AG04450 (cell line): ENCODE results near the gene DYRK4. TPM values are rescaled to one million over a fixed set of nuclear protein-coding genes. Genes with fewer than 3 reads are reported as not detected.

Source experiments
- CTCF ChIA-PET: fragments of 300-600, 350-600 bp; formaldehyde crosslinking; extraction: SDS; loops from one replicate; lab custom pipeline; 2022; ENCODE audit warnings: antibody characterized with exemption, inconsistent platforms; lab: Charles Lee
- POLR2A ChIA-PET: fragments of 350-600 bp; formaldehyde crosslinking; extraction: SDS; loops from one replicate; lab custom pipeline; 2021; ENCODE audit warnings: antibody characterized with exemption, inconsistent platforms; lab: Yijun Ruan, JAX
- DNase-seq: peaks from one replicate; pipeline ENCODE4 v3.0.0-alpha.2; 2011; ENCODE audit warnings: low read depth, low spot score
- H3K27ac ChIP-seq: one replicate; pipeline ENCODE4 v1.5.1; 2012; ENCODE audit warnings: low read depth, low read length, control low read depth
- H3K27me3 ChIP-seq: one replicate; pipeline ENCODE4 v1.6.0; 2012; ENCODE audit warnings: low read length; ENCODE audit not compliant: control insufficient read depth, insufficient read depth
- H3K4me3 ChIP-seq: 2 replicates; pipeline ENCODE4 v1.5.1; 2011; ENCODE audit warnings: mild to moderate bottlenecking, low read depth, low read length, control low read depth
- H3K9me3 ChIP-seq: 2 replicates; pipeline ENCODE4 v1.5.1; 2012; ENCODE audit warnings: low read length; ENCODE audit not compliant: control insufficient read depth, insufficient read depth
- CTCF ChIP-seq: IDR thresholded peaks from 2 replicates; pipeline ENCODE4 v1.5.1; 2011; ENCODE audit warnings: low read depth, low read length, control low read depth, inconsistent platforms
- polyA plus RNA-seq: library from polyadenylated mRNA; depleted of rRNA; stranded (reverse); fragments of >200 nt; gene quantifications from 2 replicates; pipeline ENCODE4 v1.2.3, GENCODE V29; 2011

DYRK4 gene
- polyA plus RNA-seq, 1 experiment, result 71.9 TPM

GRCh38 chr12:4569261-4569660 lies 7.3 kb downstream of the DYRK4 start:
- ChIA-PET CTCF (no interaction called here), POLR2A (no interaction called here)
- no peak for TF ChIP-seq CTCF
- Histone ChIP-seq H3K27me3 (no peaks in the 10 kb centered on the region), H3K27ac (no peak overlapping the region), H3K9me3 (no peaks in the 10 kb centered on the region), H3K4me3 (no peak overlapping the region)
- no peak for DNase-seq

- no peak for TF ChIP-seq CTCF
- Histone ChIP-seq H3K27ac (no peak overlapping the region), H3K9me3 (no peaks in the 10 kb centered on the region), H3K4me3 (no peak overlapping the region), H3K27me3 (no peaks in the 10 kb centered on the region)
- DNase-seq, result no peak
- CTCF ChIA-PET, result no interaction called here
- POLR2A ChIA-PET, result no interaction called here
Measured at GRCh38 chr12:4572680-4573079, 10.7 kb downstream of the DYRK4 start.

GRCh38 chr12:4579305-4580102 lies 17.5 kb downstream of the DYRK4 start:
- Histone ChIP-seq H3K27me3 (peaks cover 3% of the 10 kb centered on the region), H3K9me3 (no peaks in the 10 kb centered on the region), H3K4me3 (no peak overlapping the region), H3K27ac (no peak overlapping the region)
- ChIA-PET CTCF (interaction anchor here (1.8 kb wide), 1 partner anchor 178 kb away, joined by 10 read pairs; no protein-coding TSS in a partner anchor), POLR2A (no interaction called here)
- DNase-seq, result no peak
- TF ChIP-seq CTCF, result 0 out of 2 replicates have a peak, but pooled peaks have one; percentile 7

- Histone ChIP-seq H3K9me3 (no peaks in the 10 kb centered on the region), H3K27ac (no peak overlapping the region), H3K27me3 (peaks cover 3% of the 10 kb centered on the region), H3K4me3 (no peak overlapping the region)
- ChIA-PET CTCF (interaction anchor here (1.8 kb wide), 1 partner anchor 178 kb away, joined by 10 read pairs; no protein-coding TSS in a partner anchor), POLR2A (no interaction called here)
- DNase-seq, result no peak
- no peak for TF ChIP-seq CTCF
Measured at GRCh38 chr12:4580281-4580688, 18.3 kb downstream of the DYRK4 start.

GRCh38 chr12:4584281-4584680 lies 22.3 kb downstream of the DYRK4 start:
- TF ChIP-seq CTCF, result no peak
- CTCF ChIA-PET, result no interaction called here

More at GRCh38 chr12:4584281-4584680, 22.3 kb downstream of the DYRK4 start:
- POLR2A ChIA-PET, result no interaction called here
- no peaks in the 10 kb centered on the region for H3K9me3 ChIP-seq
- peaks cover 5% of the 10 kb centered on the region for H3K27me3 ChIP-seq
- H3K4me3 ChIP-seq, result no peak overlapping the region
- H3K27ac ChIP-seq, result no peak overlapping the region
- DNase-seq, result no peak
